NOMO-1 (cell line): ENCODE measurements around the gene ABI1.
A peak's percentile ranks its signal among the peaks of the same experiment; 100 is the strongest.
"Not testable (repeated sequence)": the region's sequence is repeated elsewhere in the genome, so short reads cannot be mapped to it uniquely, and the experiment has no call there.

ENCODE experiments used
- DNase-seq, 2 experiments: peaks; one replicate each; lab custom pipeline; 2025; ENCODE audit not compliant: unreplicated experiment in 2 of 2; lab: John Stamatoyannopoulos, UW

The ABI1 gene

GRCh38 chr10:26860443-26861204 is at the start of gene ABI1:
Gene ABI1 (minus strand): TSS chr10:26860958. CDS start chr10:26860863, 95 bp downstream.
- peak; percentile 97 to 99 for DNase-seq

DNA sequence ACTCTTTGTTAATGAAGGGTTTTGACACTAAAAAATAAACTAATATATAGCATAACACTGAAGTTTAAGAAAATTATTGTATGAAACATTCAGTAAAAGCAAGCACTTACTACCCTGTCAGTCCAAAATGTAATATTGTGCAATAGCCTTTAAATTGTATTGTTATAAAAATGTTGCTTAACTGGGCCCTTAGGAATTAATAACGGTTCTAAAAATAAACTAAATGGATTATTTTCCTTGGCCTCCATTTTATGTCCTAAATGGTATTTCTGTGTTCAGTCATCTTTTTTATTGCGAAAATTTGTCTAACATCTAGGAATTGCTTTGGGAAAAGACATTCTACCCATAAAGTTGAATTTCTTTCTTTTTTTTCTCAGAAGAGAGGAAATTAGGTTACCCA is 49.0 kb upstream of the ABI1 start:
- DNase-seq, result no peak

GRCh38 chr10:26905253-26905781 is 44.6 kb upstream of the ABI1 start:
- not testable (repeated sequence) for DNase-seq

- no peak for DNase-seq
Observed at GRCh38 chr10:26903431-26904217, 42.9 kb upstream of the ABI1 start.

DNA sequence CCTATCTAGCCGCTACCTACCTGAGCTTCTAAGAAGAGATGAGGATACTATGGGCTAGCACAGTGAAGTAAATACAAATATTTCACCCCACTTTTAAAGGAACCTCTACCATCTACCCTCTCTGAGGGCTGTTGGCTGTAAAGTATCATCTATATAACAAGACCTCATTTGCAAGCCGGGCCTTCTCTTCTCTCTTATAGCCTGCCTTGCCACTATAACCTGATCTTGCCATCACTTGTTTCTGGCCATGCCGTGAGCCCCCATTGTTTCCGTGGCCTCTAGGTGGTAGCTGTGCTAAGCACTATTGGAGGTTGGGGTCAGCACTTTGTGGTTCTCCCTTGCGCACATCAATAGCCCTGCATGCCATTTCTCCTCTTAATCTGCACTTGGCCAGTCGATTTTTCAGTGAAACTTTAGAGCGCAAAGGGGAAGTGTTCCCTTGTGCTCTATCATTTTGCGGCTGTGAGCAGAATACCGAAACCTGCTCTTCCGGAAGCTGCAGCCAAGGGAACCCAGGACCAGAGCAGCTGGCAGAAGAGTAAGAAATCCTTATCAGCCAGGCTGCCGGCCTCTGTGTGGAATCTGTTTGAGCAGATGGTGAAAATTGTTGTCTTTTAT is 31.7 kb upstream of the ABI1 start:
- DNase-seq, result peak; percentile 59 to 81

GRCh38 chr10:26890956-26891355 is 30.2 kb upstream of the ABI1 start:
- DNase-seq, result peak in 1 of 2 experiments; percentile 53

DNA sequence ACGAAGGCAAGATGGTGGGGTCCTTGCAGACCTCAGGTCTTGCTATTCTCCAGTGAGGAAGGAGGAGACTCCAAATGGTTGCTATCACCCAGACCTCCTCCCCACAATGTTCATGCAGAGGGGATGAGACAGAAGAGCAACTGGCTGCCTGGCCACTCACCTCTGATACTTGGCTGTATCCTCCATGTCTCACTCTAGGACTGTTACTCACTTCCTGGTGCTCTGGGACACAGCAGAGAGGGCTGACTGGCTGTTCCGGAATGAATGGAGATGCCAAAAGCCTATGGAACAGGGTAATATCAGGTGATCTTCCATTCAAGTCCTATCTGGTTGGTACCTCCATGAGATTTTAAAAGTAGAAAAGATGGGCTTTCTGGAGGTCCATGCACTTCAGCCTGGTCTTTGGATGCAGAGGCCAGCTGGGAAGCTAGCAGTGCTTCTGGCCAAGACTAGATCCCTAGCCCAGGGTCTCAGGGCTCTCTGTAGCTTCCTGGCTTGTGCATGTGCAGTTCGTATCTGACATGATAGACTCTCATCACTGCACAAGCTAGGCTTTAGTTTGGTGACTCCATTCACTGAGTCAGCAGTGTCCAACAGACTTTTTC is 27.0 kb upstream of the ABI1 start:
- no peak for DNase-seq

GRCh38 chr10:26881600-26882331 is 21.0 kb upstream of the ABI1 start:
- DNase-seq, result peak in 1 of 2 experiments; percentile 71

DNA sequence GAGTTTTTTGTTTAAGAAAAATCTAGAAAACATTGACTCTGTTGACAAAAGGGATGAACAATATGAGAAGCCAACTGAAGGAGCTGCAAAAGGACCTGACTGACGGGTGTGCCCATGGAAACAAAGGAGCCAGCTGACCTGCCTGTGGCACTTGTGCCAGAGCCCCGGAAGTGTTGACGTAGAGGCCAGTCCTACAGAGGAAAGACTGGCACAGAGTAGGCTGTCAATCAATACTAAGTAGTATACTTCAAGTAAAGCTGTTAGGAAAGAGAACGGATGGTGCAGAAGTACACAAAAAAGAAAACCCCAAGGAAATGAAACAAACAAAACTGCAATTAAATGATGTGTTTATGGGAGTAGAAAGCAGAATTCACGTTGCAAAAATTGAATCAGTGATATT is 19.0 kb upstream of the ABI1 start:
- no peak for DNase-seq

- DNase-seq, result no peak
Observed at GRCh38 chr10:26870766-26871165, 10.0 kb upstream of the ABI1 start.

GRCh38 chr10:26869528-26869927 is 8.8 kb upstream of the ABI1 start:
- DNase-seq, result peak in 1 of 2 experiments; percentile 56

- no peak for DNase-seq
Observed at GRCh38 chr10:26863351-26864076, 2.8 kb upstream of the ABI1 start.

DNA sequence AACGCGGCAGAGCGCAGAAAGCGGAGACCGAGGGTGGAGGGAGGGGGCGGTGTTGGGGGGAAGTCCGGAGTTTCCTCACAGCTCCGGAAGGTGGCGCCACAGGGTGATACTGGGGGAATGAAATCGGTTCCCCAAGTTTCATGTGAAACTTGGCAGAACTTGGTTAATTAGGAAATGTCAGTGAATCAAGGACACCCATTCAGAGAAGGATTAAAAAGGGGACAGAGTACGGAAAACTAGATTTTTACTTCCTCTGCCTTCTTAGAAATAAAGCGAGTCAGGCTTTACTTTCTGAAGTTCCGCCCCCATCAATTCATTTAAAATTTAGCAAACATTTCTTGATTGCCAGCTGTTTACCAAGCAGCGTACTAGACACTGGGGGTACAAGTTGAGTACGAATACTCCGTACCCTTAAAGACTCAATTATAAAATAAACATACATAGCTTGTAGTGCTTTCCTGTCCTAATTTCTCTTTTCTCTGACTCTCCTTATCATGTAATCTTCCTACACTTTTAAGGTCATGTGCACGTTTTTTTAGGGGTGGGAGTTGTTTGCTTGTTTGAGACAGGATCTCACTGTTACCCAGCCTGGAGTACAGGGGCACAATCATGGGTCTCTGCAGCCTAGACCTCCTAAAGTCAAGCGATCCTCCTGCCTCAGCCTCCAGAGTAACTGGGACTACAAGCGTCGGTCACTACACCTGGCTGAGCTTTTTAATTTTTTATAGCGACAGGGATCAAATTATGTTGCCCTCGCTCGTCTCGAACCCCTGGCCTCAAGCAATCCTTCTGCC is 644 bp upstream of the ABI1 start:
- no peak for DNase-seq

- DNase-seq, result peak in 1 of 2 experiments; percentile 68
Observed at GRCh38 chr10:26860102-26860442, 686 bp downstream of the ABI1 start.

- DNase-seq, result peak in 1 of 2 experiments; percentile 45
Observed at GRCh38 chr10:26859241-26860101, 1.3 kb downstream of the ABI1 start.

DNA sequence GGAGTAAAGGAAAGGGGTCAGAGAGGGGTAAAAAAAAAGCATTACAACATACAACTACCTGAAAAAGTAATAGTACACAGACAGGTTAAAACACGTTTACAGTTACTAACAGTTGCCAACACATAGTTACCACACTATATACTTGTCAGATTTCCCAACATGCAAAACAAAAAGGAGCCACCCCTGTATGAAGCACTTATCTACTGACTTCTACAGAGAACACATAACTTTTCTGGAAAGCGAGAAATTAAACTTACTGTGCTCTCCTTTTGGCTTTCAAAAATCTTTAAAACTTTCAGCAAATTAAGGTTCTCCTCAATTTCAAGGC is 2.1 kb downstream of the ABI1 start:
- DNase-seq, result peak; percentile 15 to 40

GRCh38 chr10:26857991-26858706 is 2.6 kb downstream of the ABI1 start:
- peak; percentile 19 to 27 for DNase-seq
